ENCODE results near the gene MAML2. TPM values are rescaled to one million over a fixed set of nuclear protein-coding genes. Genes with fewer than 3 reads are reported as not detected.
"Not testable (repeated sequence)": the region's sequence is repeated elsewhere in the genome, so short reads cannot be mapped to it uniquely, and the experiment has no call there.

The MAML2 gene
- total and polyA plus RNA-seq, 9 of the 15 experiments (the other 6 are each of a cell fraction or from before 2014, with no cell fraction given), result 0.79 to 6.8 (median 4.8) TPM

DNA sequence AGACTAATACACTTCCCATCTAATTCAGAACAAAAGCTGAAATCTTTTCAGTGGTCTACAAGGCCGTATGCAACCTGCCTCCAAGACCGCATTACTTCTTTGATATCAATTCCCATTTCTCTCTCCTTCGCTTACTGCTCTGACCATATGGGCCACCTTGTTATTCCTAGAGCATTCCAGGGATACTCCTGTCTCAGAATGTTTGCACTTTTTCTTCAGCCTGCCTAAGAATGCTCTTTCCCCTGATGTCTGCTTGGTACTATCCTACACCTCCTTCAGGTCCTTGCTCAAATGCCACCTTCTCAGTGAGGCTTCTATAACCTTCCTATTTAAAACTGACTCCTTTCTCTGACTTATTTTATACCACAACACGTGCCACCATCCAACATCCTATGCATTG lies 71.2 kb downstream of the MAML2 start (continued):
- TF ChIP-seq, protein P1, sequence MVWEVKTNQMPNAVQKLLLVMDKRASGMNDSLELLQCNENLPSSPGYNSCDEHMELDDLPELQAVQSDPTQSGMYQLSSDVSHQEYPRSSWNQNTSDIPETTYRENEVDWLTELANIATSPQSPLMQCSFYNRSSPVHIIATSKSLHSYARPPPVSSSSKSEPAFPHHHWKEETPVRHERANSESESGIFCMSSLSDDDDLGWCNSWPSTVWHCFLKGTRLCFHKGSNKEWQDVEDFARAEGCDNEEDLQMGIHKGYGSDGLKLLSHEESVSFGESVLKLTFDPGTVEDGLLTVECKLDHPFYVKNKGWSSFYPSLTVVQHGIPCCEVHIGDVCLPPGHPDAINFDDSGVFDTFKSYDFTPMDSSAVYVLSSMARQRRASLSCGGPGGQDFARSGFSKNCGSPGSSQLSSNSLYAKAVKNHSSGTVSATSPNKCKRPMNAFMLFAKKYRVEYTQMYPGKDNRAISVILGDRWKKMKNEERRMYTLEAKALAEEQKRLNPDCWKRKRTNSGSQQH (CRISPR knock-in tag; IDR thresholded peaks at IDR 0.05), result no peak
- TF ChIP-seq, protein P2, sequence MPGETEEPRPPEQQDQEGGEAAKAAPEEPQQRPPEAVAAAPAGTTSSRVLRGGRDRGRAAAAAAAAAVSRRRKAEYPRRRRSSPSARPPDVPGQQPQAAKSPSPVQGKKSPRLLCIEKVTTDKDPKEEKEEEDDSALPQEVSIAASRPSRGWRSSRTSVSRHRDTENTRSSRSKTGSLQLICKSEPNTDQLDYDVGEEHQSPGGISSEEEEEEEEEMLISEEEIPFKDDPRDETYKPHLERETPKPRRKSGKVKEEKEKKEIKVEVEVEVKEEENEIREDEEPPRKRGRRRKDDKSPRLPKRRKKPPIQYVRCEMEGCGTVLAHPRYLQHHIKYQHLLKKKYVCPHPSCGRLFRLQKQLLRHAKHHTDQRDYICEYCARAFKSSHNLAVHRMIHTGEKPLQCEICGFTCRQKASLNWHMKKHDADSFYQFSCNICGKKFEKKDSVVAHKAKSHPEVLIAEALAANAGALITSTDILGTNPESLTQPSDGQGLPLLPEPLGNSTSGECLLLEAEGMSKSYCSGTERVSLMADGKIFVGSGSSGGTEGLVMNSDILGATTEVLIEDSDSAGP (CRISPR knock-in tag; IDR thresholded peaks at IDR 0.05), result no peak
- TF ChIP-seq TOE1 (IDR thresholded peaks at IDR 0.05; ENCODE audit: borderline replicate concordance) (no peak), TOE1 (CRISPR knock-in tag; IDR thresholded peaks at IDR 0.05; ENCODE audit: borderline replicate concordance, low read depth) (no peak), ZNF592 (IDR thresholded peaks at IDR 0.05) (no peak)

DNA sequence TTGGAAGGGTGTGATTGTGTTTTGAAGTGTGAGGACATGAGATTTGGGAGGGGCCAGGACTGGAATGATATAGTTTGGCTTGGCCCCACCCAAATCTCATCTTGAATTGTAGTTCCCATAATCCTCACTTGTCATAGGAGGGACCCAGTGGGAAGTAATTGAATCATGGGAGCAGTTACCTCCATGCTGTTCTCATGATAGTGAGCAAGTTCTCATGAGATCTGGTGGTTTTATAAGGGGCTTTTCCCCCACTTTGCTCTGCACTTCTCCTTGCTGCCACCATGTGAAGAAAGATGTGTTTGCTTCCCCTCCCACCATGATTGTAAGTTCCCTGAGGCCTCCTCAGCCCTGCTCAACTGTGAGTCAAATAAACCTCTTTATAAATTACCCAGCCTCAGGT lies 71.6 kb downstream of the MAML2 start:
- H2AFZ ChIP-seq (ENCODE audit: low read depth, low read length); H3K9me3 ChIP-seq (replicated peaks; ENCODE audit: control insufficient read depth, insufficient read depth, low read depth, low read length); H4K20me1 ChIP-seq (replicated peaks; ENCODE audit: control insufficient read depth, insufficient read depth, low read length); ATAC-seq; H3K9me1 ChIP-seq (ENCODE audit: control insufficient read depth, insufficient read depth, low read length); H3K4me3 ChIP-seq; H3K27ac ChIP-seq (ENCODE audit: extremely low read depth, low read depth, low read length); H3K79me2 ChIP-seq (ENCODE audit: control insufficient read depth, insufficient read depth, low read length); BruUV-seq (replicated peaks); H3K27me3 ChIP-seq (ENCODE audit: control insufficient read depth in 2 of 2, insufficient read depth in 2 of 2, low read length in 2 of 2); intact Hi-C loops (cut with micrococcal nuclease); H3K9ac ChIP-seq (ENCODE audit: insufficient read depth in 1 of 2, low read depth in 2 of 2, low read length in 2 of 2); CTCF ChIA-PET (ENCODE audit: low intra/inter-chr PET ratio); DNase-seq (ENCODE audit: extremely low read depth in 1 of 4, low spot score in 3 of 4); H3K4me1 ChIP-seq (replicated peaks in 1 of 2; ENCODE audit: control insufficient read depth in 2 of 2, insufficient read depth in 2 of 2, low read length in 2 of 2); POLR2A ChIA-PET; H3K4me2 ChIP-seq (ENCODE audit: insufficient read depth, low read length); in situ Hi-C loops (cut with MboI); H3K36me3 ChIP-seq (ENCODE audit: control insufficient read depth, insufficient read depth, low read length); FAIRE-seq: not testable (repeated sequence)

All from K562 (cell line).